GM21360 (cell line): ENCODE results near the gene ANAPC1.
"Not testable (repeated sequence)": the region's sequence is repeated elsewhere in the genome, so short reads cannot be mapped to it uniquely, and the experiment has no call there.

Experiments used
- ATAC-seq: cut with Tn5 transposase; IDR thresholded peaks from one replicate; pipeline ENCODE4 v1.9.1; 2021; ENCODE audit warnings: mild to moderate bottlenecking, moderate library complexity; ENCODE audit not compliant: unreplicated experiment

The ANAPC1 gene, protein sequence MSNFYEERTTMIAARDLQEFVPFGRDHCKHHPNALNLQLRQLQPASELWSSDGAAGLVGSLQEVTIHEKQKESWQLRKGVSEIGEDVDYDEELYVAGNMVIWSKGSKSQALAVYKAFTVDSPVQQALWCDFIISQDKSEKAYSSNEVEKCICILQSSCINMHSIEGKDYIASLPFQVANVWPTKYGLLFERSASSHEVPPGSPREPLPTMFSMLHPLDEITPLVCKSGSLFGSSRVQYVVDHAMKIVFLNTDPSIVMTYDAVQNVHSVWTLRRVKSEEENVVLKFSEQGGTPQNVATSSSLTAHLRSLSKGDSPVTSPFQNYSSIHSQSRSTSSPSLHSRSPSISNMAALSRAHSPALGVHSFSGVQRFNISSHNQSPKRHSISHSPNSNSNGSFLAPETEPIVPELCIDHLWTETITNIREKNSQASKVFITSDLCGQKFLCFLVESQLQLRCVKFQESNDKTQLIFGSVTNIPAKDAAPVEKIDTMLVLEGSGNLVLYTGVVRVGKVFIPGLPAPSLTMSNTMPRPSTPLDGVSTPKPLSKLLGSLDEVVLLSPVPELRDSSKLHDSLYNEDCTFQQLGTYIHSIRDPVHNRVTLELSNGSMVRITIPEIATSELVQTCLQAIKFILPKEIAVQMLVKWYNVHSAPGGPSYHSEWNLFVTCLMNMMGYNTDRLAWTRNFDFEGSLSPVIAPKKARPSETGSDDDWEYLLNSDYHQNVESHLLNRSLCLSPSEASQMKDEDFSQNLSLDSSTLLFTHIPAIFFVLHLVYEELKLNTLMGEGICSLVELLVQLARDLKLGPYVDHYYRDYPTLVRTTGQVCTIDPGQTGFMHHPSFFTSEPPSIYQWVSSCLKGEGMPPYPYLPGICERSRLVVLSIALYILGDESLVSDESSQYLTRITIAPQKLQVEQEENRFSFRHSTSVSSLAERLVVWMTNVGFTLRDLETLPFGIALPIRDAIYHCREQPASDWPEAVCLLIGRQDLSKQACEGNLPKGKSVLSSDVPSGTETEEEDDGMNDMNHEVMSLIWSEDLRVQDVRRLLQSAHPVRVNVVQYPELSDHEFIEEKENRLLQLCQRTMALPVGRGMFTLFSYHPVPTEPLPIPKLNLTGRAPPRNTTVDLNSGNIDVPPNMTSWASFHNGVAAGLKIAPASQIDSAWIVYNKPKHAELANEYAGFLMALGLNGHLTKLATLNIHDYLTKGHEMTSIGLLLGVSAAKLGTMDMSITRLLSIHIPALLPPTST (N-terminal part only)

DNA sequence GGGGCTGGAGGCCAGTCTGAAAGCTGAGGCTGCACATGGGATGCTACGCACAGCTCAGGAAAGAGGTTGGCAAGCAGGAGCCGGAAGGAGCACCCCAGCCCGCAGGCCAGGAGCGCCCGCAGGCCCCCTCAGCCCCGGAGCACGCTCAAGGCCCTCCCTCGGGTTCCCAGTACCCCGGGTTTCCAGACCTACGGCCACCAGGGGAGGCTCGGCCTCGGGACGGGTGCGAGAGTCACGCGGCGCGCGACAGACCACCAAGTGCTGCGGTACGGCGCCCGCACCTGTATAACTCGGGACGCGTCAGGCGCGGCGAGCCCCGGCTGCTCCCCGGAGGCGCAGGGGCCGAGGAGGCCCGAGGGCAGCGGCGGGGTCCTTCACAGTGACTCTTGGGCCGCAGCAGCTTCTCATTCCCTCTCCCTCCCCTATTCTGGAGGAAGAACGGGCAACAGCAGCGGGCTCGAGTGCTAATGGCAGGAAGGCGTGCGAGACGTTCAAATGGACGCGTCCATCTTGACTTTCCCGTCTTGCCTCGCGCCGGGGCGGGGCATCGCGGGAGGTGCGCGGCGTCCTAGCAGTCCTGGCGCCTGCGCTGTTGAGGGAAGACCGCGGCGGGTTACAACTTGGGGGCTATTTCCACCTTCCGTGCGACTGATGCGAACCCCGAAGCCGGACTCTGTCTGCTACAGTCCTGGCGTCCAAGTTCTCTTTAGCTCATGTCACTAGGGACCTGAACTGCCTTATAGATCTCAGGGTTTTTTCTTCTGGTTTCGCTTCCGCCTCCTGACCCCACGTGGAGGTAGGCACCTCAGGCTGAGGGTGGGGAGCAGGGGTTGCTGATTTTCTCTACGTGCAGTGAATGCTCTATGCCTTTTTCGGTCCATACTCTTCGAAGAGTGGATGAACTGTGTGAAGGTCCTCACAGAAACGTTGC is at the start of gene ANAPC1:
TSS of gene ANAPC1 (minus strand) at position 533 of the 931 bp plus-strand sequence. CDS start 3,368 bp downstream, outside the sequence.
- peak; percentile 85 for ATAC-seq

DNA sequence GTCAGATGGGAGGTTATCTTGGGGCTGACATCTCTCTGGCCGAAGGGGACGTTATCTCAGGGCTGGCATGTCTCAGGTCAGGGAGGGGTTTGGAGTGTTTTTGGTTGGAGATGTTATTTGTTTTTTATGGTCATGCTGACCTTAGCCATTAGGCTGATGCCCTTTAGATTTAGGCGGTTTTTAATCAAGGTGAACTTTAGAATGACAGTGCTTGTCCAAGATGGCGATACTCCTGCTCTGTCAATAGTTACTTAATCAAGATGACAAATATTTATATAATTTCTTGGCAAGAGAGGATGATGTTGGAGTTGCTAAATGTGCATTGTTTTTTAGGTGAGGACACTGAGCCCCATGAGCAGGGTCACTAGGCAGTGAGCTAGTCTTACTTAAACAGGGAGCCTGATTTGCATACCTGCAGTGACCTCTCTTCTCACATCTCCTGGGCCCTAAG is 48.9 kb upstream of the ANAPC1 start:
- ATAC-seq = no peak

DNA sequence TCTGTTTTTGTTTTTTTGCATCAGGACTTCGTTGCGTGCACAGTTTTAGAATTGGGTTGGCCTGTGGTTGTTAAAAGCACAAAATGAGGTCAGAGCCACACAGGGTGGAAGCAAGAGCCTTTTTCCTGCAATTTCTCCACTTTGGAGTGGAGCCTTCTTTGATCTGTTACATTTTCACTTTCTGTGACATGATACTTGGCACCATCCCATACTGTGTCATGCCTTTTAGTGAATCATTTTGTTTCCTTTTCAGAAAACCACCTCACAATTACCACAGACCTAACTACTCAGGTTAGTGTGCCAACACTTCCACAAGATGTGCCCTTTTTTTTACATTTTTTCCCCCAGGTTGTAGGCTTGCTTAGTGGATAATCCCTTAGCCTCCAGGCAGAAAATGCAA is 46.9 kb upstream of the ANAPC1 start:
- no peak for ATAC-seq

DNA sequence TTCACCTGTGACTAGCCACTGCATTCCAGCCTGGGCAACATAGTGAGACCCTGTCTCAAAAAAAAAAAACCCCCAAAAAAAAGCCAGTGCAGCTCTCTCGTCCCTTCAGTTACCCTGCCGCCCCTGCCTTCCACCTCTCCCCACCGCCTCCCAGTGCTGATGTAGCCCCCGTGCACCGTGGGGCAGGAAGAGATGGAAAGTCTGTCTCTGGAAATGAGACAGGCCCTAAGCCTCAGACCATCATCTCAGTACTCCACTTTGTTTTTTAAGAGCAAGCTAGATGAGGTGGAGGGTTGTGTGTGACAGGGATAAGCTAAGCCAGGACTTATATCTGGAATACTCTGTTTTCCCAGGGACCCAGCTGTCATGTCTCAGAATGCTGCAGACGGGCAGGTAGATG is 46.4 kb upstream of the ANAPC1 start:
- ATAC-seq = no peak

DNA sequence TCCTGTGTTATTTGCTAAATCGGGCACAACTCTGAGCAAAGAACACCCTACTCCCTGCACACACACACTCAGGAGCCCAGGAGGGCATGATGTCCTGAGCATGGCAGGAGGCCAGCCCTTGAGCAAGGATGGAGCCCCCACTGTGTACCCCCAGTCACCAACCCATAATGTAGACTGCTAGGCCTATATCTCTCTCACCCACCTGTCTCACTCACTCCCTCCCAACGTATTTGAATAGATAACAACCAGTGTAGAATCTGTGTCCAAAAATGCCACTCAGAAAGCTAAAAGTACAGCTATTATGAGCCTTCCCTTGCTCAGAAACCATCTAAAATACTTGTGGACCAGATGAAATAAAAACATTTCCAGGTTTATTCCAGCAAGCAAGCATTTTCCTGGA is 43.7 kb upstream of the ANAPC1 start:
- no peak for ATAC-seq

DNA sequence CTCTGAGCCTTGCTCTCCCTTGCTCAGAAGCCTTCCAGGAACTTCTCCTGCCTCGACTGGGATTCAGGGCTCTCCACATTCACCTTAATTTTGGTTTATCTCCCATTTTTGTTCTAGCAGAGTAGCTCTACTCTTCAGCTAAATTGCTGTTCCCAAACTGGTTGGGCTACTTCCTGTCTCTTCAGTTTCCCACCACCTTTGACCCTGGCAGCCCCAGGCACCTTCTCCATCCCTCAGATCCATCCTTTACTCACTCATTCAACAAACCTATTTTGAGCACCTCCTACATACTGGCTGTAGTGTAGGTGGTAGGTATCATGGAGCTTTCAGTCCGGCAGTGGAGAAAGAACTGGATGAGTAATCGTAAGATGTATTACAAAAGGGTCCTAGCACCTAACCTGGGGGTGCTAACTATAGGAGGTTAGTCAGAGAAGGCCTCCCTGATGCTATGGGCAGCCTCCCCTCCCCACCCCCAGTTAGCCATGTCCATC is 40.7 kb upstream of the ANAPC1 start:
- ATAC-seq = no peak

DNA sequence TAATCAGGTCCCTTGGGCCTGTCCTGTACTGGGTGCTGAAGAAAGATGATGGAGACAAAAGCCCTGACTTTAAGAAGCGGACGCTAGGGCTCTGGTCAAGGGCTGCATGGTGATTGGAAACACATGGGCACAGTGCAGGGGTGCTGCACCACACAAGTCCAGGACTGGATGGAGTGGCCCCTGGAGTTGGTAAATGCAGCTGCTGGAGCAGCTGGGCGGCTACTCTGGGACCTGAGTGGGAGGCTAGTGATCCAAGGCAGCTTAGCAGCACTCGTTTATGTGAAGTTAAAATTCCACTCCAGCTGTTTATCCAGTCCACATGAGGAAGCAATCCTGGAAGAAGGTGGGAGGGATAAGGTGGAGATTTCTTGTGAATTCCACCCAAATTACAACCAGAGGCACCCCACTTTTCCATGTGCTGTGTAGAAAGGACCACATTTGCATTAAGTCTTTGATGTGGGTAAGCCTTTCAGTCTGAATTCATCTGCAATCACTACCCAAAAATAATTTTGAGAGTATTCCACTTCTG is 39.3 kb upstream of the ANAPC1 start:
- ATAC-seq = no peak

DNA sequence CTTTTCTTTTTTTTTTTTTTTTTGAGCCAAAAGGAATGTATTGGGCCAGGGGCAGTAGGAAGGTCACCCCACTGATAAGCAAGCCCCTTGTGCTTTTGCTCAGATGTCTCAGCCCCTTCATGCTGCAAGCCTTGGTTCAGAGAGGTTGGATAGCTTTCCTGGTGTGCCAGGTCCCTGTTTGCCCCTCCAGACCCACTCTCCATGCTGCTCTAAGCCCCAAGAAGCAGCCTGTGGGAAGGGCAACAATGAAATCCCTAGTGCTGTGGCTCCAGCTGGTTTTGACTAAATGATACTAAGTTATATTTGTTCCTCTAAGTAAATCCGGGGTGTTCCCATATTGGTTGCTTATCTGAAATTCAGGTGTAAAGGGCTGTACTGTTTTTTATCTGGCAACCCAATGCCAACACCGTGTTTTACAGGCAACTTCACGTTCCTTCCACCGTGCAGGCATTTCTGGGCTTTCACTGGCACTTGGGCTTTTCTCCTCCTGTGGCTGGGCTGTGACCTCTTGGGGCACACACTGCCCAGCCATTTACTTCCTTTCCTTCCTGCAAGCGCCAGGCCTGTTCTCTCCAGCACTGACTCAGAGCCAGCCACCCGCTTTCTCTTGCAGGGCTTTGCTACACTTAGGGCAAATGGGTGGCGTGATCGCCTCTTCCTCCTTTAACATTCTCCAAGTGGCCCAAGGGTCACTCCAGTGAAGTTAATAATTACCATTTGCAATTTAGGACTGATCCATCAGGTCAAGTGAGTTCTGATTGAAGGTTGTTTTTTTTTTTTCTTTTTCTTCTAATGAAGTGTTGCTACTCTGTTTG is 36.0 kb upstream of the ANAPC1 start:
- no peak for ATAC-seq

DNA sequence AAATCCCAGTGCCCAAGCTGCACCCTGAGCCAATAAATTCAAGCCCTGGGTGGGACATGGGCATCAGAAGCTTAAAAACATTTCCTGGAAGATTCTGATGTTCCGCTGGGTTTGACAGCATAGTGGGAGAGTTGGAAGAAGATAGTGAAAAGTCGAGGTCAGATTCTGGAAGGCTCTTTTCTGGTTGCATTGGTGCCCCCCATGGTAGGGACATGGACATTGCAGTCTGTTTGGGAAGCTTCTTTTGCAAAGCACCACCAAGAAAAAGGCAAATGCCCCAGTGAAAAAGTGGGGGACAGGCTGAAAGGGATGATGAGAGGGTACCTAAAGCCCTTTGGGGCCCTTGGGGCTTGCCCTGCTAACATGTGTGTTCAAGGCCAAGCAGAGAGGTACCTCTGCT is 35.4 kb upstream of the ANAPC1 start:
- ATAC-seq = no peak

DNA sequence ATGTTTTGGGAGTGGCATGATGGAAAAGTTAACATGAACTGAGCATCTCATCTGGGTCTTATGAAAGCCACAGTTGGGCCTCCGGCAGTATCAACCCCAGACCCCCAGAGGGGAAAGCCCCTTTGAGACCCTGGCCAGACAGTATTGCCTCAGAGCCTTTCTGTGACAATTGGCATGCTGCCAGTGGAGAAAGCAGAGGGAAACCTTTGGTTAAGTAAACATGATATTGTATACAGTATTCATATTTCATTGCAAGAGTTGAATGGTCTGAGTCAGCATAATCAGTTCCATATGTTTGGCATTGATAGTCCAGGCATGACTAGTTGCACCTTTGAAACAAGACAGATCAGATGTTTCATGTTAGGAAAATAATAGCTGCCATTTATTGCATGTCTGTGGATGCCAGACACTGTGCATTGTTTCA is 34.4 kb upstream of the ANAPC1 start:
- no peak for ATAC-seq

DNA sequence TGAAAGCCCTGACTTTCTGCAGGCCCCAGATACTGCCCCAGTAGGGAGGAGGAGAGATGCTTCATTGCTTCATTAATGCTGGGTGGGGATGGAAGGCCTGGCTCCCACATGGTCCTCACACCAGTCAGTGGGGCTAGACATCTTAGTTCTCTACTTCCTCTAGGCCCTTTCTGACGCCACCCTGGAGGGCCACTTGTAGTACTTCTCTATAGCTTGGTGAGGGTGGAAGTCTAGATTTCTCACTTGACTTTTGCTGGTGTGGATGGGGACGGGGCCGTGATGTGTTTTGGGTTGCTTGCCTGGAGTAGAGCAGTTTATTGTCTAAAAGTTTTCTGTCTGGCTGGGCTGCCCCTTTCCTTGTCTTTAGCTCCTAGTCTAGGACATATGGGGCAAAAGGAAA is 33.1 kb upstream of the ANAPC1 start:
- ATAC-seq = no peak

DNA sequence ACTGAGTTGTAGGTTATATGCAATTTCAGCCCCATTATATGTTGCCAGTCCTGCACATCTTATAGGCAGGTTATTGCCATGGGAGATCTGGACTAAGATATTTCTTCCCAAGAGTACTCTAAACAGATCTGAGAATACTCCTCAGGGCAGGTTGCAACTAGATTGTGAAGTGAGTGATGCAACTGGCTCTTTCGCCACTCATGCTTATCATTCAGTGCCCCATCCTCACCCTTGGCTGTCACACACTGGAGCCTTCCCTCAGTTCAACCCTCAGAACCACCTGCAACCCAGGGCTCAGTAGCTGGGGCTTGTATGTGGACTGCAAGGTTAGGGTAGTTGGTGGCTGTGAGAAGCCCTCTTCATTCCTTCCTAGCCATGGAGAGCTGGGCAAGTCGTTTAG is 28.6 kb upstream of the ANAPC1 start:
- no peak for ATAC-seq

DNA sequence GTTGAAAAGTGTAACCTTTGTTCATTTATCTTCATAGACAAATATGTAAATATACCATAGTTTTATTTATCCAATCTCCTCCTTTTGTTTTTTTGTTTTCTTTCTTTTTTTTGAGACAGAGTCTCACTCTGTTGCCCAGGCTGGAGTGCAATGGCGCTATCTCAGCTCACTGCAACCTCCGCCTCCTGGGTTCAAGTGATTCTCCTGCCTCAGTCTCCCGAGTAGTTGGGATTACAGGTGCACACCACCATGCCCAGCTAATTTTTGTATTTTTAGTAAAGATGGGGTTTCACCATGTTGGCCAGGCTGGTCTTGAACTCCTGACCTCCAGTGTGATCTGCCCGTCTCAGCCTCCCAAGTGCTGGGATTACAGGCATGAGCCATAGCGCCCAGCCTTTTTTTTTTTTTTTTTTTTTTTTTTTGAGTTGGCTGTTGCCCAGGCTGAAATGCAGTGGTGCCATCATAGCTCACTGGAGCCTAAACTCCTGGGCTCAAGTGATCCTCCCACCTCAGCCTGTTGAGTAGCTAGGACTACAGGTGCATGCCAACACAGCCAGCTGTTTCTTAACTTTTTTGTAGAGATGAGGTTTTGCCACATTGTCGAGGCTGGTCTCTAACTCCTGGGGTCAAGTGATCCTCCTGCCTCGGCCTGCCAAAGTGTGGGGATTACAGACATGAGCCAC is 27.4 kb upstream of the ANAPC1 start:
- ATAC-seq = not testable (repeated sequence)

DNA sequence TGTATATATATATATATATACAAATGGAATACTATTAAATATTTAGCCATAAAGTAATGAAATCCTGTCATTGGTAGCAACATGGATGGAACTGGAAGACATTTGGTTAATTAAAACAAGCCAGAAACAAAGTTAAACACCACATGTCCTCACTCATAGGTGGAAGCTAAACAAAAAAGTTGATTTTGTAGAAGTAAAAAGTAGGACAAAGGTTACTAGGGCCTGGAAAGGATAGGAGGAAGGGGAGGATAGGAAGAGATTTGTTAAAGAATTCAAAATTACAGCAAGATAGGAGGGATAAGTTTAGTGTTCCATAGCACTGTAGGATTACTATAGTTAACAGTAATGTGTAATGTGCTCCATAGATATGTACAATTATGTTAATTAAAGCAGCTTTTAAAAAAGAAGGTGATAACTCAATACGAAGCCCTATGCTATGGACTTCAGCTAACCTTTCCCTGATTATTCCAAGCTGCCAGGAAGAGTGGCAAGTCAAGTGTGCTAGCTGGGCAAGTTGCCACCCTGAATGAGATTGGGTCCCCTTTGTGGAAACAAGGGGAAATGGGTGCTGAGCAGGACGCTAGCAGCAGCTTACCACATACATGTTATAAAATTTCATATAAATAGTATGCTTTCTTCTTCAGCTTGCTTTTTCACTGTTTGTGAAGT is 26.8 kb upstream of the ANAPC1 start:
- no peak for ATAC-seq

DNA sequence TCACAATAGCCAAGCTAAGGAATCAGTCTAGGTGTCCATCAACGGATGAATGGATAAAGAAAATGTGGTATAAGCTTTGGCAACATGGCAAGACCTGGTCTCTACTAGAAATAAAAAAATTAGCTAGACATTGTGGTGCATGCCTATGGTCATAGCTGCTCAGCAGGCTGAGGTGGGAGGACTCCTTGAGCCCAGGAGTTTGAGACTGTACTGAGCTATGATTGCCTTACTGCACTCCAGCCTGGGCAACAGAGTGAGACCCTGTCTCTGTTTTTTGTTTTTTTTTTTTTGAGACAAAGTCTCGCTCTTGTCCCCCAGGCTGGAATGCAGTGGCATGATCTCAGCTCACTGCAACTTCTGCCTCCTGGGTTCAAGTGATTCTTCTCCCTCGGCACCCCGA is 26.0 kb upstream of the ANAPC1 start:
- not testable (repeated sequence) for ATAC-seq

DNA sequence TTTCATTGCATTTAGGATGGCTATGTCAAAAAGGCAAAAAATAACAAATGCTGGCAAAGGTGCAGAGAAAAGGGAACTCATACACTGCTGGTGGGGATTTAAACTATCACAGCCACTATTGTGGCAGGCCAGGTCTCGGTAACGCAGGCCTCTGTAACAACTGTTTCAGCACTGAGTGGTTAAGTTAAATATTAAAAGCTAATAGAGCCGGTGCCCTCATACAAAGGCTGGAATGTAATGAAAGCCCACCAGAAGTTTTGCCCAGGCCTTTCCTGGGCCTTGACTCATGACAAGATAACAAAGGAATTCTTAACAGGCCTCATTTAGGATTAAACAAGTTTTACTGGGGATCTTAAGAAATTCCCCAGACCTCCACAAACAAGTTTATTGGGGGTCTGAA is 25.1 kb upstream of the ANAPC1 start:
- no peak for ATAC-seq

DNA sequence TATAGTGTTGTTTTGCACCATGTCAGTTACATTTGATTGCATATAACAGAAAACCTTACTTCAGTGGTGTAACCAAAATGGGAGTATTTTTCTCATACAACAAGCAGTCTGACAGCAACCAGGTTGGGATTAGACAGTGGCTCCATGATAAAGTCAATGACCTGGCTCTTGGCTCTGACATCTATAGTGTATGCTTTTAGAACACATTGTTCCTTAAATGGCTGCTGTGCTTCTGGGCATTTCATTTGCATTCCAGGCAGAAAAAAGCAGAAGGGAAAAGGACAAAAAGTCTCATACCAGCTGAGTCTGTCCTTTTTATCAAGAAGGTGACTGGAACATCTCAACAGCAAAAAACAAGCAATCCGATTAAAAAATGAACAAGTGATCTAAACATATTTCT is 24.6 kb upstream of the ANAPC1 start:
- no peak for ATAC-seq
